ENCODE data around the gene TNFRSF19.

TNFRSF19 gene

GRCh38 chr13:23608701-23609413 is 38.6 kb downstream of the TNFRSF19 start:
- no peak for DNase-seq

- DNase-seq = no peak
These were observed 39.2 kb downstream of the TNFRSF19 start for GRCh38 chr13:23609414-23609760.

GRCh38 chr13:23609874-23610576 is 39.8 kb downstream of the TNFRSF19 start:
- no peak for DNase-seq

GRCh38 chr13:23610966-23611491 is 40.8 kb downstream of the TNFRSF19 start:
- no peak for DNase-seq

DNA sequence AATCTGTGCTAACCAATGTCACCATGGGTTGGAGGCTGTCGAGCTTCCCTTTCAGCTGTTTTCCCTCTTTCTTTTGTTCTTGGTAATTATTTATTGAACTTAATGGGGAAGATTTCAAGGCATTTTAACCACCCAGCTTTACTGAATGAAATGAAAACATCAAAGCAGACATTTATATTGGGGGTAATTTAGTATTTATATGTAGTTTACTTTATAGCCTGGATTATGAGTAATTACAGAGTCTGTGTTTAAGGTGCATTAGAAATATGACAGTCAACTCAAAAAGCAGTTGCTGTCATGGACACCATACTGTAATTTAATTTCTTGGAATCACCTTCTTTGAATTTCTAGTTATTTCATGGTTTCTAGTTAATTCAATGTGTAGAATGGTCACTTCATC is 42.0 kb downstream of the TNFRSF19 start:
- no peak for DNase-seq

GRCh38 chr13:23612731-23613130 is 42.5 kb downstream of the TNFRSF19 start:
- DNase-seq = no peak

DNA sequence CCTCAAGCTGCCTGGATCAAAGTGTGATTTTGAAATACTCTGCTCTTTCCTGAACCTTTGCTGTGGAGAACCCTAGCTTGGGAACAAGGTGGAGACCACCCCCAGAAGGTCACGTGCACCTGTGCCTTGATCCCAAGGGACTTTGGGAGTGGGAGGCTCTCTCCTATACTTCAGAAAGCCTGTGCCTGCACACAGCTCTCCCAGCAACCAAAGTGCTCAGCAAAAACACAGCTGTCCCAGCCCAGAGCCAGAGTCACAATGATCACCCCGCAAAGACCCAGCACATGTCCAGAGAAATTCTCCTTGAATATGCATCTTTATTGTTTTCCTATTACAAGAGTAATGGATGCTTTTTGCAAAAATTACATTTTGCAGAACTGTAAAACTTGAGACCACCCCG is 43.4 kb downstream of the TNFRSF19 start:
- DNase-seq = no peak

- DNase-seq = no peak
These were observed 45.3 kb downstream of the TNFRSF19 start for GRCh38 chr13:23615395-23616081.

- no peak for DNase-seq
These were observed 46.0 kb downstream of the TNFRSF19 start for GRCh38 chr13:23616228-23616627.

- DNase-seq = no peak
These were observed 47.4 kb downstream of the TNFRSF19 start for GRCh38 chr13:23617551-23618024.

GRCh38 chr13:23618341-23618740 is 48.1 kb downstream of the TNFRSF19 start:
- DNase-seq = no peak

- DNase-seq = no peak
These were observed 49.0 kb downstream of the TNFRSF19 start for GRCh38 chr13:23619068-23619855.

DNA sequence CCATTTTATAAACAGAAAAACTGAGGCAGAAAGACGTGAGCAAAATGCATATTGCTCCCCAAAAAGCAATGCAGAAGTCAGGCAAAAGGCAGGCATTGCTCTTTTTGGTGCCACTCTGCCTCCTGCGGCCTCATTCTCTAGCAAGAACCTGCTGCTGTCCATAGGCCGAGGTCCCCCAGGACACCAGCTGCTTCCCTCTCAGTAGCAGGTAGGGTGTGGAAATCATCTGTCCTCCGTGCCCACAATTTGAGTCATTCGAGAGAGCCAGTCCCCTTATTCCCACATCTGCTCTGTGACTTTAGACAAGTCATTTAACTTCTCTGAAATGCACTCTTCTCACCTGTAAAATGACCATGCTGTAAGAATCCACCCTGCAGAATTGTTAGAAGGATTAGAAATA is 50.0 kb downstream of the TNFRSF19 start:
- no peak for DNase-seq

- no peak for DNase-seq
These were observed 50.6 kb downstream of the TNFRSF19 start for GRCh38 chr13:23620613-23621315.

DNA sequence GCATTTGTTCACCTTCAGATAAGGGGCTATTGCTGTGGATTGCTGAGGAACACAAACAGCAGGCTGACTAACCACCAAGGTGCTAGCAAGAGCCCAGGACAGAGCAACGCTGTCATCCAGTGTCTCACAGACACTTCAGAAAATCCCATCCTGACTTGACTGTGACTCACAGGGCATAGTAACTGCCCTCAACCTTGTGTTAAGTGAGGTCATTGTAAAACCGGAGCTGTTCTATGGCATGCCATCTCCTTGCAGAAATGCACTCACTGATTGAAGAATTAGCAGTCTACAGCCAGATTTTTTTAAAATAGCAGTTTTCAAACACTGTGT is 51.1 kb downstream of the TNFRSF19 start:
- no peak for DNase-seq

GRCh38 chr13:23622985-23623384 is 52.8 kb downstream of the TNFRSF19 start:
- DNase-seq = no peak

GRCh38 chr13:23623394-23623793 is 53.2 kb downstream of the TNFRSF19 start:
- no peak for DNase-seq

- no peak for DNase-seq
These were observed 56.5 kb downstream of the TNFRSF19 start for GRCh38 chr13:23626700-23627099.

DNA sequence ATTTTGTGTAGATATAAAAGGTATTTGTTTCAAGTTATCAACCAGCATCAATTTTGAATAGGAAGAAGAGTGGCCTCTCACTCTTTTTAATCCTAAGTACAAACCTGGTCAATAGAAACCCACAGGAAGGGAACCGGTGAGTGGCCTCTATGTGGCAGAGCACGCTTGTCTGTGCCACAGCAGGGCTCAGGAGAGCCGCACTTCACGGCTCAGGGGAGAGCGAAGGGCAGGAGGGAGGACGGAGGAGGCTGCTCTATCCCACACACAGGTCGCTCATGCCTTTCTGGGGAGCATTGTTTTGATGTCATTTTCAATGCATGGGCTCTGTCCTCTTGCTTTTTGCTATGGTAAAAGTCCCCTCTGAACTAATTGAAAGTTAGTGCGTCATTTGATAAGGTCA is 57.2 kb downstream of the TNFRSF19 start:
- DNase-seq = no peak

- DNase-seq = no peak
These were observed 58.0 kb downstream of the TNFRSF19 start for GRCh38 chr13:23628250-23628649.

DNA sequence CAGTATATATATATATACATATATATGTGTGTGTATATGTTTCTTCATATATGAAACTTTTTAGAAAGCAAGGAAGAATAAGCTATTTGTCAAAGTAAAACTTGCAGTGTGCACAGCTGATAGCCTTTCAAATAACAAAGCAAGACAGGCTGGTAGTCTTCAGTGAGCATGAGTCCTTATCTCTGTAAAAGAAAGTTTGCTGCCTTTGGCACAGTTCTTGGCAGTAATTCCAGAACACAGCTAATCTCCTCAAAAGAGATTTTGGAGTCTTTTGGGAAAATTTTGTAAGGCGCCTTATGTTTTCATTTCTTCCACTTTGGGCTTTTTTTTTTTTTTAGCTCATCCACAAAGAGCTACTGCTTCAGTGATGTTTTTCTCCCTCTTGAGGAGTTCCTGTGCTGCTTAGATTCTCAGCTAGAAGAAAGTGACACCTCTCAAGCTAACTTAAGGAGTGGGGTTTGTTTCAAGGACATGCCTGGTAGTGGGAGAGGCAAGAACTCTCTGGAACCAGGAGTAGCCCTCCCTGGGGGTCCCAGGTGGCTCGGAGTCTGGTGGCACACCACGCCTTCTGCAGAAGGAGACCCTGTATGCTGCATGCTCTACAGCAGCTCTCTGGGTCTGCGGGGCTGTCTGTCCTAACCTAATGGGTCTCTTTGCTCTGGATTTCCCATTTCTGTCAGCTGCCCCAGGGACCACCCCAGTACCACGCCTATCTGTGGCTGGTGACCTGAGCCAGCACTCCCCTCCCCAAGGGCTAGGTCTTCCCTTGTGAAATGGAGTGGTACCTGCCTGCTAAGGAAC is 58.8 kb downstream of the TNFRSF19 start:
- DNase-seq = no peak

Measured in NCI-H748 treated with DMSO at 0.1 percent for 48 hours (cell line).